GM18498 (cell line): Measurements from ENCODE around the gene ITGA11.
"Not testable (repeated sequence)": the region's sequence is repeated elsewhere in the genome, so short reads cannot be mapped to it uniquely, and the experiment has no call there.

Experiments used
- ATAC-seq: cut with Tn5 transposase; IDR thresholded peaks from one replicate; pipeline ENCODE4 v1.9.1; 2021; ENCODE audit warnings: mild to moderate bottlenecking, moderate library complexity; ENCODE audit not compliant: unreplicated experiment

The ITGA11 gene

DNA sequence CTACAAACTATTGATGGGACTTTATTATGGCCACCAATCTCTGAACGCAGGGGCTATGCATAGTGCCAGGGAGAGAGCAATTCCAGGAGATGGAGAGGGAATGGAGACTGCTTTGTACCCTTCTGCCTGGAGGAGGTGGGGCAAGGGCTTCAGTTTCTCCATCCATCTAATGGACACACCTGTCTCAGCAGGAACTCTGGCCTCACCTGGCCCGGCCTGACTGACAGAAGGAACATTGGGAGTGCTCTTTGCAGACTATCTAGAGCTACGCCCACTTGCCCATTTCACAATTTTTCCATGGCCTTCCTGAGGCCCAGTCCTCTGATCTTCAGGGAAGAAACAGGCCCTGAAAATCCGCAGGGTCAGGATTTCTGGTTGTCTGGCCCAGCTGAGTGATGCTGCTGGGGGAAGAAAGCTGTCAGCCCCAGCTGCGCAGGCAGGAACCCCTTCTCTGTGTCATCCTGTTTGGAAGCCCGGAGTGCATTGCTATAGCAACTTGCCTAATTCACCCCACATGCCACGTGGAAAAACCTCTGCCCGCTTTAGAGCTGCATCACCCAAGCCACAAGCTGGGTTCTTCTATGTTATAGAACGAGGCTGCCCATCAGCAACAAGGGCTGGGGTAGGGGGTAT, 6.4 kb downstream of the ITGA11 start:
- no peak for ATAC-seq

DNA sequence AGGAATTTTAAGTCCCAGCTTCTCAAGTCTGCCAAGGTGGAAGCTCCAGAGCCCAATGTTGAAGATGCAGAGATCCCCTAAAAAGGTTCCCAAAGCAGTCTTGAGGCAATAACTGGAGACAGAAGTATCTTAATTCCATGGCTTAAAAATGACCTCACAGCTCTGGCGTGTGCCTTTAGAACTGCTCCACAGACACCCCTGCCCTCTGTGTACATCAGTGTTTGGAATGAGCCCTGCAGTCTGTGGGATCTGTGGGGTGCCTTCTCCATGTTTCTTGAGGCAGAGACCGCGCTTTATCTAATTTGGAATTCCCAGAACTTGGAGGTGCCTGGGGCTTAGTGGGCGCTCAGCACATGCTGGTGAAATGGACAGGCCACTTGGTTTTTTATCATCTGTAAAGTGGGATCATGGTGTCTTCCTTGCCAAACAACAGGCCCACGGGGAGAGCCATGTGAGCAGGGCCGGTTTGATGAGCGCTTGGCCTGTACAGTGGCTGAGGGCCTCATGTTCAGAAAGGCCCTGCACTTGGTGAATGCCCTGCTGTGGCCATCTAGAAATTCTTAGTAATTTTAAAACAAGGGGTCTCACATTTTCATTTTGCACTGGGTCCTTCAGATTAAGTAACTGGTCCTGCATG, 7.1 kb downstream of the ITGA11 start:
- no peak for ATAC-seq

DNA sequence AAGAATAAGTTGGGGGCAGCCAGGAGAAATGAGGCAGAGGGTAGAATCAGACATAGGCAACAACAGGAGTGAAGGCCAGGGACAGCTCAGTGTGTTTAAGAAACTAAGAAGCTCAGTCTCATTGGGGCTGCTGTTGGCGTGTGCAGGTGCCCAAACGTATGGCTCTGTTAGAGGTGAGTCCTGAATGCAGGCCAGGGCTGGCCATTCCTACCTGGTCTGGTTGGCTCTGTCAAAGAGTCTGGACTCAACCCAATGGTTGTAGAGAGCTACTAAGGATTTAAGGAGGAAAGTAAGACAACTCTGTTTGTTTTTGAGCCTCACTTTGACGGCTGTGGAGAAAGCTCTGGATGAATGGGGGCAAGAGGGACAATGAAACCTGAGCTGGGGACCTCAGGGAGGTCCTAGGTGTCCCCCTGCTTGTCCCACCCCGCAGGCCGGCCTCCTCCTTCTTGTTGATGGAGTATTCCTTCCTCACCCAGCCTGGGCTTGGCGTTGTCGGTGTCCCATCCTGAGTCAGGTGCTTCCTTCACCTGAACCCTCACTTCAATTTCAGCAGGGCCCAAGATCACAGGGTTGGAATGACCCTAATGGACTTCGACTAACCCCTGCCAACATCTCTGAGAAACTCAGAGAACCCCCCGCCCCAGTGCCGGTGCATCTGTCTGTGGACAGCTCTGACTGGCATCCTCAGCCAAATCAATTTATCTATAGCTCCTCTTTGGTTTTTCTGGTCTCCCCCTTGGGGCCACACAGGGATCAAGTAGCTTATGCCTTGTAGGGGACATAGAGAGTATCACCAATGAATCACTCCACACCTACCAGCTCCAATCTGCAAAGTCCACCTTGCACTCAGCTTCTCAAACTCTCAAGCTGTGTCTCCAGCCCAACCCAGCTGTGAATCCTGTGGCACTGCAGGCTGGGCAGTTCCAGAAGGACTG, 8.3 kb downstream of the ITGA11 start:
- ATAC-seq: no peak

DNA sequence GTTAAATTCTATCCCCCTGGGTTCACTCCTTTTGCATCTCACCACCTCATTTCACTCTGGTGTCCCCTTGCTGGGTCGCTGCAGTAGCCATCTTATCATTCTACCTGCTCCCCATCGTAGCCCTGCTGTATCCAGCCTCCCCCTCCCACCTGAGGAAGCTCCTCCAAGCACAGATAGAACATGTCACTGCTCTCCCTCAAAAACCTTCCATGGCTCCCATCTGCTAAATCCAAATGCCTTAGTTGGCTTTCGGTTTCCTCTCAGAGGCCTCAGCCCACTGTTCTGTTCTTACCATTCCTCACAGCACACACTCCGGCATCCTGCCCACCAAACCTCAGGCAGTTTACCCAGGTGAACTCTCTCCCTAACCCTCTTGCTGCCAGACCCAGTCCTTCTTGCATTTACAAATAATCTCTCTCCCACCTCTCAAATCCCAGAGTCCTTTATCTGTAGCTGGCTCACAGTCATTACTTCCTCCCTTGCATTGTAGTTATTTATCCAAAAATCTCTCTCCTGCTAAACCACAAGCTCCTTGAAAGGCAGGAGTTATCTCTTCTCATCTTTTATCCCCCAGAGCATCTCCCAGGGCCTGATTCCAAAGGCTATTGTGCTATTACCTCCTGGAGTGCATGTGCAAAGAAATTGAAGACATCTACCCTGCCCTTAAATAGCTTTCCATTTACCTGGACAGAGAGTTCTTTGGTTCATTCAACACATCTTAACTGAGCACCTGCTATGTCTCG, 9.4 kb downstream of the ITGA11 start:
- ATAC-seq: not testable (repeated sequence)

DNA sequence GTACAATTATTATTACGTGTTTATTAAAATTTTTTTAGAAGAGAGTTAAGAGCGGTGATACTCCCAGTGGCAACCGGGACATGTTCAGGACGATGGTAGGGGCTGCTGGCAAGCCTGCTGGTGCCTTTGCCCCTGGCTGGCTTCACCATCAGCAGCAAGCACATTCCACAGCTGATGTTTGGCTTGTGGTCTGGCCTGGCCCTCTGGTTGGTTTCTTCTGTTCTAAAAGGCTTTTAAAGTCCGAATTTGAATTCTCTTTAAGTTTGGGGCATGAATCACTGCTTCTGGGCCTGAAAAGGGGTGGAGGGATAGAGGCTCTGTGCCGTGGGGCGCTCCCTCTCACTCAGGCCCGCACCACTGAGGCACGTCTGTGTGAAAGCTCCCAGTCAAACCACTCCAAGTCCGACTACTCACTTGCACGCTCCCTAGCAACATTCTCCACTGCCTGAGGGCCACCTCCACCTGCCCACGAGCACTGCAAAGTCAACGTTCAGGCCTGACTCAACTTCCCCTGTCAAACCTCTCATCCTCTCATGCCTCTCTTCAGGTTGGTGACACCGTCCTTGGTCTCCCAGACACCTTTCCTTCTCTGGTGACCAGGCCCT, 10.1 kb downstream of the ITGA11 start:
- ATAC-seq: no peak

DNA sequence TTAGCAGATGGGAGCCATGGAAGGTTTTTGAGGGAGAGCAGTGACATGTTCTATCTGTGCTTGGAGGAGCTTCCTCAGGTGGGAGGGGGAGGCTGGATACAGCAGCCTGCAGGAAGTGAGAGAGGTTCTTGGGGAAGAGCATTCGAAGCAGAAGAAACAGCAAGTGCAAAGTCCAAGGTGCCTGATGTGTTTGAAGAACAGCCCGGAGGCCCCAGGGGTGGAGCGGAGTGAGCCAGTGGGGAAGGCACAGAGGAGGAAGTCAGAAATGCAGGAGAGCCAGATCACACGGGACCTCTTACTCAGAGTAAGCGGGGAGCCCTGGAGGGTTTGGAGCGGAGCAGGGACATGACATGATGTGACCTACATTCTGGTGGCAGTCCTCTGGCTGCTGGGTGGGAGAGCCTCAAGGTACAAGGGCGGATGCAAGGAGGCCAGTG, 10.8 kb downstream of the ITGA11 start:
- ATAC-seq: no peak

DNA sequence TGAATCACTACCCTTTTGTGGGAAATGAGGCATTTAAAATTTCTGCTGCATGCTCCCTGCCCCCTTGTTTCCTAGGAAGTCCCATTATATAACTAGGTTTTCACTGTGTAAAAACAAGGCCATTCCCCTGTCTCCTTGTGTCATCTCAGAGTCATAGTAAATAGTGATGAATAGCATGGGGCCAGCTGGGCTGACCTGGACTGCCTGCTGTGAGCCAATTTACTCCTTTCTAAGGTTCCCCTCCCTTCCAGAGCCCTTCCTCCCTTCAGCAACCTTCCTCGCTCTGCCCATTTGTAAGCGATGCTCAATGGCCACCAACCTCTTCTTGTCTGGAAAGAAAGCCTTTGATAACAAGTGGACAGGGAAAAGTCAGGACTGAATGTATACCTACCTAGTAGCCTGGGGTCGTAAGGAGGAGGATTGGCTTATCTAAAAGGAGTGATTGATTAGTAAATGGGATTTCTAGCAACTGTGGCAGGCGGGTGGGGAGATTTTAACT, 11.7 kb downstream of the ITGA11 start:
- ATAC-seq: no peak

DNA sequence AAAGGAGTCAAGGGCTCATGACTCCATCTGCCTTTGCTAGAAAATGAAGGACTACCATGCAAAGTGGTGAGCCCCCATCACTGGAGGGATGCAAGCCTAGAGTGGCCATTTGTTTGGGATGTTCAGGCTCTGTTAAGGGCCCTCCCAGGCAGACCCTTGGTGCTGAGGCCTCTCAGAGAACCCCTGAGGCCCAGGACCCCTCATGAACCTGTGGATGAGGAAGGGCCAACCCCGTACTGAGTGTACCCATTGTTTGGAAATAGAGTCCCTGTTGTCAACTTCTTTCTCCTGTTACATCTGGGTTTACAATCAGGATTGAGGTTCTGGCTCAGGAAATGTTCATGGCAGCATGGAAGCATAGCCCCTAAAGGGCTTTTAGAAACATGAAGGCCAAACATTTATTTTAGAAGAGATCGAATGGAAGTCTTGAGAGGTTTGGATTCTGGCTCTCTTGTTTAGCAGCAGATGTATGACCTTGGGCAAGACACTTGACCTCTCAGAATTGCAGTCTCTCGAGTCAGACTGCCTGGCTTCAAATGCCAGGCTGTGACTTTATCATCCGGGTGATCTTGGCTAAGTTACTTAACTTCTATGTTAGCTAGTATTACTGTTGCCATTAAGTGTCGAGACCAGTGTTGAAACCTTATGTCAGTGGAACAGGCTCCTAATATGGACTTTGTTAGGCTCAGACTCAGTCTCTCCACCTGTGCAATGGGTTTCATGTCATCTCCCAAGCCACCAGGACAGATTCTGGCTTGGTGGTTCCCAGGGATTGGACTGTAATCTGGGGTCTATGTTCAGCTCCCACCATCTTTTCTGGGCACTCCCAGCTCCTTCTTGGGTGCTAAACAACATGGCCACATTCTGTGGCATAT, 12.4 kb downstream of the ITGA11 start:
- no peak for ATAC-seq

DNA sequence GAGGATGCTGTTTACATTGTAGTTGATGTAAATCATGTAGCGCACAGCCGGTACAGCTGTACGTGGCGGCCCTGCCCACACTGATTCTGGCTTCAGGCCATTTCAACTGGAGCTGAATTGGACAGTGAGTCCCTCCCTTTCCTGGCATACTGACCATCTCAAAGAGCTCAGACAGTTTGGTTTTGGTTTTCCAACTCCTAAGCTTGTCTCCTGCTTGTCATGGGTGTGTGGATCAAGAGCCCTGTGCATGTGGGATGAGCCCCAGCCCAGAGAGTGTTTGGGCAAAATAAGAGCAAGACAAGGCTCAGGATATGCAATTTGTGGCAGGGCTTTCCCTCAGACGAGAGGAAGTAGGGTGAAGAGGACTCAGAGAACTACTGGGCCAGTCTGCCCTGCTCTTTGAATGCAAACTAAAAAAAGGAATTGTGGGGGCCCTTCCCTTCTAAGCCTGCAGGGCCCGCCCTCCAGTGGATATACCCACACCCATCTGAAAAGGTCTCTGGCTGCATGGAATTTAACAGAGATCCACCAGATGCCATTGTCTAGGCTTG, 13.3 kb downstream of the ITGA11 start:
- no peak for ATAC-seq

DNA sequence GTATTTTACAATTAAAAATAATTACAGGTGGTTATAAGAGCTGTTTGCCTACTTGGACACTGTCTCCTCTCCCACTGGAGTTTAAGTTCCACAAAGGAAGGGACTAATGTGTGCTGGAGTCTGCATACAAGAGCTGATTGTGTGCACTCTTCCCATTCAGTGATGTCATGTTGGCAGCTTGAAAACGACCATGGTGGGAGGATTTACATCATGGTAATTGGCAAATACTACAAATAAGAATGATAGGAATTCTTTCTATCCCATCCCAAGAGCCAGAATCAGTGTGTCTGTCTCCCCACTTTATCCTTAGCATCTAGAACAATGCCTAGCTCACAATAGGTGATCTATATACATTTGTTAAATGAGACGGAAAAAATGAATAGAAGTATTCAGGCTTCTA, 14.1 kb downstream of the ITGA11 start:
- no peak for ATAC-seq

DNA sequence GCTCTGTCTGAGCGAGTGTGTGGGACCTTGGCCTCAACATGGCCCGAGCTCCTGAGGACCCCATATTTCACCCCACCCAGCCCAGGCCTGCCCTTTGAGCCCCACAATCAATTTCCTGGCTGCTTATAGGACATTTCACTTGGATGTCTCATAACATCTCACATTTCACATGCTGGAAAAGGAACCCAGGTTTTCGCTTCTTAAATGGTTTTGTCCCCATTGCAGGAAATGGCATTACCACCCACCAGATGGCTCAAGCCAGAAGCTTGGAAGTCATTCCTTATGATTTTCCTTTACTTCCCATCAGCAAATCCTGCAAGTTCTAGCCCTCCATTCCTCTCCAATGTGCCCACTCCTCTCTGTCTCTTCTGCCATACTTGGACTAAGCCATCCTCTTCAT, 14.9 kb downstream of the ITGA11 start:
- no peak for ATAC-seq

DNA sequence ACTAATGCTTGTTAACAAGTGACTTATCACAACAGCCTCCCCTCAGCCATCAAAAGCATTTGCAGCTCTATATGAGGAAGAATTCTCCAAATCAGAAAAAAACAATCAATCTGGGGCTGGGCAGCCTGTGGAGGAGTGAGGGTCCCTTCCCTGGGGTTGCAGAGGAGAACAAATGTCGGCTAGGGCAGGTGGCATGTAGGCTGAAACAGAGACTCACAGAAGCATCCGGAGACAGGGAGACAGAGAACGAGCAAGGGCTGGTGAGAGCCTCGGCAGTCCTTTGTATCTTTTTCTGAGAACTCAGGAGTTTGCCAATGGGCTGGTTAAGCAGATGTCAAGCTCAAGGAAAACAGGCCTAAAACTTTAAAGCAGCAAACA, 15.8 kb downstream of the ITGA11 start:
- ATAC-seq: no peak

DNA sequence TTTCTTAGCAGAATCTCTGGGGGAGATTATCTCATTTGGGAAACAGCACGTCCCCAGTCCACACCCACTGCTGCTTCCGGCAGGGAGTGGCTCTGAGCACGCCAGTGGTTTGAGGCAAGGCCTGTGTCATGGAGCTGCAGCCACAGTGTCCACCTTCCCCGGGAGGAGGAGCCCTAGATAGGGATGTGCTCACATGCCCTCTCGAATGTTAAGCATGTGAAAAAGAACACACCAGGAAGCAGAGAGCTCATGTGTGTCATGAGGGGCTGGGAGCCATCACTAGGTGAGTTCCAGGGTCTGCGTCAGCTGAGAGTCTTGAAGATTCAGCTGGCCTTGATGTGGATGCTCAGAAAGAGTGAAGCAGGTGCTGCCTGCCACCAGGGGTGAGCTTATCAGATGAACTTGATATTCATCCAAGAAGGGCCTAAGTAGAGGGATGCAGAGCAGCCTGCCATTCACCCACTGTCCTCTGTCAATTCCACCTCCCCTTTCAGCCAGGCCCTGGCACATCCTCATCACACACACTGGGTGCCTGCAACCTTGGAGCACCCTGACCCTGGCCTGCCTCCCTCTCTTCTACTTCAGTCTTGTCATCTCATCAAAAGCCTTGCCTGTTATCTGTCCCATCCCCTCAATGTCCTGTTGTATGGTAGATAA, 16.3 kb downstream of the ITGA11 start:
- no peak for ATAC-seq

DNA sequence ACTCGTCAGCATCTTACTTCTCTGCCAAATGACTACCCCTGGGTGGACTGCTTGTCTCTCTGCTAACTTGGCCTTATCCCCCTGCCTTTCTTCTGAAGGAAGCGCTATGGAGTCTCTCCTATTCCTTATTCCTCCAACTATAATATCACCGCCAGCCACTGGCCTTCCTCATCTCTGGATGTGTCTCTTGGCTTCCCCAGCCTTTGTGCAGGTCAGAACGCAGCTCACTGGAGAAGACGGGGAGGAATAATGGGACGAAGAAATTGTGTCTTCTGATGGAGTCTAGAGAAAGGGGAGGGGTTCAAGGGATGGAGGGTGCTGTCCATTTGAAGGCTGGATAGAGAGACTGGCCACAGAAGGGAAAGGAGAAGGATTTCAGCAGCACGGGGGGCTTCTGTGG, 16.9 kb downstream of the ITGA11 start:
- ATAC-seq: no peak

DNA sequence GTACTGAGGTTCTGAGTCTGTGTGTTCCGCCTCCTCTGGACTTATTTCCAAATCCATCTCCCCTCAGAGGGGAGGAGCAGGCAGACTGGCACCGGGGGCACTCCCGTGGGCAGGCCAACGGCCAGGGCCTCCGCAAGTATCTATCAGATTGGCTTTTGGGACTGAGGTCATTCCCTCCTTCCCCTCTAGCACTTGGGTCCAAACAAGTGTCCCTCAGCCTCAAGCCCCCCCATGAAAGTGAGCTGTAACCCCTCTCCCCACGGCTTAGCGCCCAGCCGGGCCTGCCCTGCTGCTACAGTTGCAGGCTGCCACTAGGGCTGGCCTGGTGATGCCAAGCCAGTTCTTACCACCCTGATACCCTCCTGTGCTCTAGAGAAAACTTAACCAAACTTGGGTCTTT, 17.4 kb downstream of the ITGA11 start:
- ATAC-seq: no peak

DNA sequence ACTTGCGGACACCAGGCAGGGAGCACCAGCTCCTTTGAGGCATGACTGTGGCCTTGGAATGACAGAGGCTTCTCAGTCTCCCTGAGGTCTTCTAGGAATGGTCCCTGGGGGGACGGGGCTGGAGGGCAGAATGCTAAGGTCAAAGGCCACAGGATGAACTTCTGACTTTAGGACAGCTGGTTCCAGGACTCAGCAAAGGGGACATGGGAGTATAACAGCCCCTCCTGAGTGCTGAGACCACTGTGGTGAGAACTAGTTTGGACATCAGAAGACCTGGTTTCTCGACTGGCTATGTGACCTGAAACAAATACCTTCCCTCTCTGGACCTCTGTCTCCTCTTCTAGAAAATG, 17.8 kb downstream of the ITGA11 start:
- no peak for ATAC-seq

DNA sequence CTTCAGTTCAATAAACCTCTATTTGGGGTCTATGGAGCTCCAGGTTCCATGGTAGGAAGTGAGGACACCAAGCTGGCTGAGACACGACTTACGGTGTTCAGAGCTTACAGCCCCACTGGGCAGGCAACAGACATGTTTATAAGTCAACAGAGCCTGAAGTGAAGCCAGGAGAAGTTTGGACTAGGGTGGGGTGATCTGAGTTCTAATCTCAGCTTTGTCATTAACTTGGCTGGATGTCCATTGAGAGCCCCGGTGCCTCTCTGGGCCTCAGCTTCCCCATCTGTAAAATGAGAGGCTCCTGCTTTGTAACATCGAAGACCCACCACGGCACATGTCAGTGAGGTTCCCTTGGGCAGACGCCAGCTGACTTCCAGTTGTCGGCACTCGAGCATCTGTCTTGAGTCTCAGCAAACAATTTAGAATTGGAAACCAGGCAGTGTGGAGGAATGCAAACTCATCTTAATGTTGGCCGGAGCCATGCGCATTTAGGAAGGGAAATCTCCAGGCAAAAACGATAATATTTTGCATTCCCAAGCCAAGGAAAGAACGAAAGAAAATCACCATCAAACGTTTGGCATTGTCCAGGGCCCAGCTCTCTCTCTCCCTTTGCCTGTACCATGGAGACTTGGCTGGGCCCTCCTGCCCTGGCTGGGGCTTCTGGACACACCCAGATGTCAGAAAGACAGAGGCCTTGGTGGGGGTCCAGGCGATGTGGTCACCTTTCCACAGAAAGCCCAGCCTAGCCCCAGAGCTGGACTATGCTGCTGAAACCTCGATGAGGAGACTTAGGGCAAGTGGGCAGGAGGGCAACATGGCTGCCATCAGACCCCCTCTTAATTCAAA, 18.4 kb downstream of the ITGA11 start:
- ATAC-seq: no peak

DNA sequence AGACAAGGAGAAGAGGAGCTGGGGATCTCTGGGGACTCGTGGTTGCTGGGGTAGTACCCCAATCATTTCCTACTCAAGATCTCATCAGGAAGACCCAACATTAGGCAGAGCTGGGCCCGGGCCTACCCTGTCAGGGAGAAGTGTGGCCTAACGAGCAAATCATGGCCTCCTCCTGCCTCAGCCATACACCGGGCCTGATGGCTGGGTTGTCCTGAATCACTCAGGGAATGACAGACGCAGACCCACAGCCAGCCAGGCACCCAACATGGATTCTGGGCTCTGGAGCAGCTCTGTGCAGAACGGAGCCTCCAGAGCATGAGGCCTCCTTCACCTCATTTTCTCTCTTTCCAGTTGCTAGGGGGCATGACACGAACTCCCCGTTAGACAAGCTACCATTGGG, 19.7 kb downstream of the ITGA11 start:
- ATAC-seq: no peak
